Measurements from ENCODE around the gene PDGFB.

The PDGFB gene

GRCh38 chr22:39248254-39248653 lies 3.5 kb upstream of the PDGFB start:
- TF ChIP-seq, protein P1, sequence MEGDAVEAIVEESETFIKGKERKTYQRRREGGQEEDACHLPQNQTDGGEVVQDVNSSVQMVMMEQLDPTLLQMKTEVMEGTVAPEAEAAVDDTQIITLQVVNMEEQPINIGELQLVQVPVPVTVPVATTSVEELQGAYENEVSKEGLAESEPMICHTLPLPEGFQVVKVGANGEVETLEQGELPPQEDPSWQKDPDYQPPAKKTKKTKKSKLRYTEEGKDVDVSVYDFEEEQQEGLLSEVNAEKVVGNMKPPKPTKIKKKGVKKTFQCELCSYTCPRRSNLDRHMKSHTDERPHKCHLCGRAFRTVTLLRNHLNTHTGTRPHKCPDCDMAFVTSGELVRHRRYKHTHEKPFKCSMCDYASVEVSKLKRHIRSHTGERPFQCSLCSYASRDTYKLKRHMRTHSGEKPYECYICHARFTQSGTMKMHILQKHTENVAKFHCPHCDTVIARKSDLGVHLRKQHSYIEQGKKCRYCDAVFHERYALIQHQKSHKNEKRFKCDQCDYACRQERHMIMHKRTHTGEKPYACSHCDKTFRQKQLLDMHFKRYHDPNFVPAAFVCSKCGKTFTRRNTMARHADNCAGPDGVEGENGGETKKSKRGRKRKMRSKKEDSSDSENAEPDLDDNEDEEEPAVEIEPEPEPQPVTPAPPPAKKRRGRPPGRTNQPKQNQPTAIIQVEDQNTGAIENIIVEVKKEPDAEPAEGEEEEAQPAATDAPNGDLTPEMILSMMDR (IDR thresholded peaks at IDR 0.05; ENCODE audit: control extremely low read depth, extremely low read depth, low read depth, missing control alignments): no peak
- ChIA-PET POLR2A (no interaction called here), CTCF (interaction anchor here (1.7 to 1.8 kb wide), 2 partner anchors 21 to 77 kb away, joined by 4 to 5 read pairs; no protein-coding TSS in a partner anchor)
- DNase-seq (ENCODE audit: extremely low spot score): no peak

- DNase-seq (ENCODE audit: extremely low spot score): no peak
- POLR2A ChIA-PET: no interaction called here
- CTCF ChIA-PET: no interaction called here
- TF ChIP-seq, protein P1 (IDR thresholded peaks at IDR 0.05; ENCODE audit: control extremely low read depth, extremely low read depth, low read depth, missing control alignments): no peak
Measured at GRCh38 chr22:39247361-39247760, 2.6 kb upstream of the PDGFB start.

DNA sequence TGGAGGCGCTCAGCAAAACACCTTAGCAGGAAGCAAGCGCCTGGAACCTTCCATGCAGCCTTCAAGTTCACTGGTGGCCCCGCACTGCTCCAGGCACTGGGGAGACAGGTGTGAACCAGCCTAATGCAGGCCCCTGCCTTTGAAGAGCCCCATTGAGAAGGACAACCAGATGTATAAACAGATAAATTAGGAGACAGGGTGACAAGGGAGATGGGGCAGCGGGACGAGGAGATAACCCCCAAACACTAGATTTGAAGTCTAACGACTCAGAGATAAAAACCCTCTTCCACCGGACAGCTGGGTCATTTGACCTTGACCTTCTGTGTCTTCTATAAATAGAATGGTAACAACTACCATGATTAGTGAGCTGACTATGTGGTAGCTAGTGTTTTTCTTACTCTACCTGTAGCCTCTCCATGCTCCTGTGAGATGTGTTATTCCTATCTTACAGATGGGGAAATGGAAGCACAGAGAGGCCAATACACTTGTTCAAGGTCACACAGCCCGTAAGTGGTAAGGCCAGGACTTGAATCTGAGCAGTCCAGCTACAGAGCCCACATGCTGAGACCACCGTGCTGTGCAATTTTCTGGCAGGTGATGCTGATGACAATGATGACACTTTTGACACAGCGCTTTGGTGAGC lies 2.0 kb upstream of the PDGFB start:
- POLR2A ChIA-PET: no interaction called here
- CTCF ChIA-PET: interaction anchor here (0.9 kb wide), 1 partner anchor 65 kb away, joined by 3 read pairs; no protein-coding TSS in a partner anchor
- TF ChIP-seq, protein P1 (IDR thresholded peaks at IDR 0.05; ENCODE audit: control extremely low read depth, extremely low read depth, low read depth, missing control alignments): no peak
- DNase-seq (ENCODE audit: extremely low spot score): no peak

GRCh38 chr22:39246217-39246616 lies 1.4 kb upstream of the PDGFB start:
- ChIA-PET POLR2A (no interaction called here), CTCF (interaction anchor here (0.9 kb wide), 1 partner anchor 66 kb away, joined by 3 read pairs; no protein-coding TSS in a partner anchor)
- TF ChIP-seq, protein P1 (IDR thresholded peaks at IDR 0.05; ENCODE audit: control extremely low read depth, extremely low read depth, low read depth, missing control alignments): no peak
- no peak for DNase-seq (ENCODE audit: extremely low spot score)

GRCh38 chr22:39245130-39246039 lies 603 bp upstream of the PDGFB start:
- CTCF ChIA-PET: interaction anchor here (0.8 to 0.9 kb wide), 2 partner anchors 24 to 67 kb away, joined by 3 read pairs; no protein-coding TSS in a partner anchor
- TF ChIP-seq, protein P1 (IDR thresholded peaks at IDR 0.05; ENCODE audit: control extremely low read depth, extremely low read depth, low read depth, missing control alignments): no peak
- POLR2A ChIA-PET: no interaction called here
- DNase-seq (ENCODE audit: extremely low spot score): no peak

DNA sequence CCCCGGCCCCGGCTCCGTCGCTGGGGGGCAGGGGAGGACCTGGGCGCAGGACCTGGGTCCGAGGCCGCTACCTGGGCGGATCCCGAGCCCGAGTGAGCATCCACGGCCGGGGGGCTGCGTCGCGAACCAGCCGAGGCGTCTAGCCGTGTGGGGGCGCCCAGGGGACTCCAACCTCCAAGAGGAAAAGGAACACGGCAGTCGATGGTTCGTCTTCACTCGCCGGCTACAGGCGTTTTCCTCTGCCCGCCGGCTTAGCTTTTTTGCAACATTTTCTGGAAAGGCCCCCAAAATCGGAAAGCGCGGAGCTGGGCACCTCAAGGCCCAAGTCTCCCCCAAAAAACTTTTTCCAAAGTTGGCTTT lies 666 bp downstream of the PDGFB start:
- ChIA-PET POLR2A (no interaction called here), CTCF (no interaction called here)
- TF ChIP-seq, protein P1 (IDR thresholded peaks at IDR 0.05; ENCODE audit: control extremely low read depth, extremely low read depth, low read depth, missing control alignments): no peak
- no peak for DNase-seq (ENCODE audit: extremely low spot score)
